Measurements from ENCODE around the gene PIGQ.

GRCh38 chr16:595942-596735 is 26.4 kb downstream of the PIGQ start:
- TF ChIP-seq REST (IDR thresholded peaks at IDR 0.05; ENCODE audit: insufficient read depth in 1 of 2, low read depth in 2 of 2, low read length in 1 of 2) (no peak), CTCF (IDR thresholded peaks at IDR 0.05) (no peak), POLR2AphosphoS5 (IDR thresholded peaks at IDR 0.05; ENCODE audit: low read depth, low read length) (no peak), TCF7L2 (IDR thresholded peaks at IDR 0.05; ENCODE audit: low read depth, low read length) (no peak), SIN3A (IDR thresholded peaks at IDR 0.05; ENCODE audit: borderline replicate concordance, insufficient read depth, low read depth, low read length) (no peak)
